H9 (cell line): Measurements from ENCODE around the gene THOC7. TPM values are rescaled to one million over a fixed set of nuclear protein-coding genes. Genes with fewer than 3 reads are reported as not detected.
A peak's percentile ranks its signal among the peaks of the same experiment; 100 is the strongest.

Experiments
- DNase-seq: peaks from one replicate; pipeline ENCODE4 v3.0.0-alpha.2; 2017
- H2AFZ ChIP-seq: one replicate; pipeline ENCODE4 v1.6.1; 2013; ENCODE audit warnings: mild to moderate bottlenecking, low read length, control low read depth, moderate library complexity
- H2AK5ac ChIP-seq: 2 replicates; pipeline ENCODE4 v1.6.1; 2013; ENCODE audit warnings: low read length, control low read depth, mixed read lengths; ENCODE audit not compliant: insufficient read length
- H2BK120ac ChIP-seq: one replicate; pipeline ENCODE4 v1.6.1; 2013; ENCODE audit warnings: low read depth, mild to moderate bottlenecking, low read length, control low read depth, inconsistent platforms; ENCODE audit not compliant: poor library complexity, severe bottlenecking
- H2BK12ac ChIP-seq: 2 replicates; pipeline ENCODE4 v1.6.1; 2013; ENCODE audit warnings: low read length, control low read depth, mixed read lengths, low read depth; ENCODE audit not compliant: insufficient read length
- H2BK15ac ChIP-seq: 2 replicates; pipeline ENCODE4 v1.6.1; 2013; ENCODE audit warnings: low read depth, low read length, control low read depth
- H2BK20ac ChIP-seq: one replicate; pipeline ENCODE4 v1.6.1; 2013; ENCODE audit warnings: low read depth, mild to moderate bottlenecking, low read length, control low read depth, inconsistent platforms; ENCODE audit not compliant: poor library complexity, severe bottlenecking
- H2BK5ac ChIP-seq: 2 replicates; pipeline ENCODE4 v1.6.1; 2013; ENCODE audit warnings: low read length, control low read depth, mixed read lengths; ENCODE audit not compliant: insufficient read length
- H3K14ac ChIP-seq: 2 replicates; pipeline ENCODE4 v1.6.1; 2013; ENCODE audit warnings: low read length, control low read depth; ENCODE audit not compliant: insufficient read depth
- H3K18ac ChIP-seq: 2 replicates; pipeline ENCODE4 v1.6.1; 2013; ENCODE audit warnings: low read depth, mild to moderate bottlenecking, mixed read lengths, low read length, control low read depth; ENCODE audit not compliant: insufficient read length
- H3K23ac ChIP-seq: 2 replicates; pipeline ENCODE4 v1.6.1; 2013; ENCODE audit warnings: low read length, control low read depth, mixed read lengths, low read depth; ENCODE audit not compliant: insufficient read length
- H3K23me2 ChIP-seq: 2 replicates; pipeline ENCODE4 v1.6.1; 2013; ENCODE audit warnings: low read depth, mild to moderate bottlenecking, mixed read lengths, low read length, control low read depth; ENCODE audit not compliant: insufficient read length, poor library complexity, severe bottlenecking
- H3K27ac ChIP-seq: 2 replicates; pipeline ENCODE4 v1.5.1; 2013; ENCODE audit warnings: low read length, control low read depth, mixed read lengths, low read depth; ENCODE audit not compliant: insufficient read length
- H3K27me3 ChIP-seq: 2 replicates; pipeline ENCODE4 v1.6.1; 2013; ENCODE audit warnings: low read length, control low read depth, inconsistent platforms; ENCODE audit not compliant: insufficient read depth
- H3K4ac ChIP-seq: 2 replicates; pipeline ENCODE4 v1.6.1; 2013; ENCODE audit warnings: low read depth, mild to moderate bottlenecking, control low read depth, inconsistent platforms, low read length, moderate library complexity
- H3K4me1 ChIP-seq: 2 replicates; pipeline ENCODE4 v1.6.1; 2013; ENCODE audit warnings: low read length, control low read depth, inconsistent platforms; ENCODE audit not compliant: insufficient read depth
- H3K4me2 ChIP-seq: 2 replicates; pipeline ENCODE4 v1.6.1; 2013; ENCODE audit warnings: low read length, control low read depth, mixed read lengths; ENCODE audit not compliant: insufficient read length, insufficient read depth
- H3K56ac ChIP-seq: 2 replicates; pipeline ENCODE4 v1.6.1; 2013; ENCODE audit warnings: low read depth, mild to moderate bottlenecking, mixed read lengths, low read length, control low read depth; ENCODE audit not compliant: insufficient read length
- H3K79me1 ChIP-seq: 2 replicates; pipeline ENCODE4 v1.6.1; 2013; ENCODE audit warnings: low read depth, mild to moderate bottlenecking, moderate library complexity, low read length, control low read depth, inconsistent platforms; ENCODE audit not compliant: insufficient read depth, poor library complexity, severe bottlenecking
- H3K79me2 ChIP-seq: 2 replicates; pipeline ENCODE4 v1.6.1; 2013; ENCODE audit warnings: low read length, control low read depth, inconsistent platforms; ENCODE audit not compliant: insufficient read depth
- H3K9ac ChIP-seq: 2 replicates; pipeline ENCODE4 v1.6.1; 2013; ENCODE audit warnings: low read length, control low read depth, mixed read lengths; ENCODE audit not compliant: insufficient read length; ENCODE audit errors: extremely low read depth
- H3K9me3 ChIP-seq: one replicate; pipeline ENCODE4 v1.6.1; 2013; ENCODE audit warnings: low read depth, low read length, inconsistent platforms; ENCODE audit not compliant: control insufficient read depth
- H3T11ph ChIP-seq: one replicate; pipeline ENCODE4 v1.6.1; 2013; ENCODE audit warnings: mild to moderate bottlenecking, low read length, control low read depth, inconsistent platforms
- H4K20me1 ChIP-seq: one replicate; pipeline ENCODE4 v1.6.1; 2013; ENCODE audit not compliant: control insufficient read depth, insufficient read length, insufficient read depth
- H4K5ac ChIP-seq: 2 replicates; pipeline ENCODE4 v1.6.1; 2013; ENCODE audit warnings: low read depth, mild to moderate bottlenecking, mixed read lengths, low read length, control low read depth; ENCODE audit not compliant: insufficient read length
- H4K8ac ChIP-seq: replicated peaks from 2 replicates; pipeline ENCODE4 v1.6.1; 2013; ENCODE audit warnings: low read length, control low read depth, mixed read lengths, low read depth; ENCODE audit not compliant: insufficient read length
- H4K91ac ChIP-seq: 2 replicates; pipeline ENCODE4 v1.6.1; 2013; ENCODE audit warnings: low read depth, mild to moderate bottlenecking, moderate library complexity, mixed read lengths, low read length, control low read depth; ENCODE audit not compliant: insufficient read length
- H3K27ac Mint-ChIP-seq, 3 experiments: 2 replicates in 2 of 3; 3 replicates in 1 of 3; pipeline ENCODE4 v1.8.0; 2020 to 2021; ENCODE audit warnings: mixed read lengths in 3 of 3, mild to moderate bottlenecking in 1 of 3, moderate library complexity in 1 of 3
- H3K27me3 Mint-ChIP-seq: 2 replicates; pipeline ENCODE4 v1.8.0; 2021; ENCODE audit warnings: low read depth, mild to moderate bottlenecking, moderate library complexity, mixed read lengths
- H3K36me3 Mint-ChIP-seq, 3 experiments: 2 replicates in 2 of 3; 3 replicates in 1 of 3; pipeline ENCODE4 v1.8.0; 2020 to 2021; ENCODE audit warnings: low read depth in 3 of 3, mixed read lengths in 3 of 3; ENCODE audit not compliant: insufficient read depth in 1 of 3
- H3K4me1 Mint-ChIP-seq, 2 experiments: 2 replicates each; pipeline ENCODE4 v1.8.0; 2020; ENCODE audit warnings: mixed read lengths in 2 of 2
- H3K4me3 Mint-ChIP-seq, 2 experiments: 2 replicates in 1 of 2; 3 replicates in 1 of 2; pipeline ENCODE4 v1.8.0; 2020 to 2021; ENCODE audit warnings: mild to moderate bottlenecking in 2 of 2, mixed read lengths in 2 of 2, moderate library complexity in 1 of 2
- H3K9me3 Mint-ChIP-seq, 2 experiments: 2 replicates in 1 of 2; 3 replicates in 1 of 2; pipeline ENCODE4 v1.8.0; 2020; ENCODE audit warnings: mild to moderate bottlenecking in 2 of 2, mixed read lengths in 2 of 2, moderate library complexity in 1 of 2
- CTCF ChIP-seq: fragments of 200-600 bp; sonication (generic); conservative IDR thresholded peaks from 3 replicates; pipeline ENCODE4 v1.8.0; 2021; ENCODE audit warnings: antibody characterized with exemption, mild to moderate bottlenecking
- WGBS: extraction: QIAGEN DNeasy Blood & Tissue Kit; methylation state at CpG from one replicate; pipeline ENCODE4 v1.1.7; 2013; ENCODE audit warnings: missing lambda C conversion rate, low lambda C conversion rate, mixed read lengths; ENCODE audit not compliant: insufficient read length; ENCODE audit errors: extremely low coverage; 5-methylcytosine and 5-hydroxymethylcytosine counted together
- total RNA-seq: library from RNA; stranded (reverse); gene quantifications from 2 replicates; pipeline ENCODE4 v1.2.1, GENCODE V29; 2021

THOC7 gene
- total RNA-seq, 1 experiment from 2014 or later, result 63.3 TPM

GRCh38 chr3:63849175-63849574, 14.4 kb downstream of the THOC7 start:
- no peaks in the 10 kb centered on the region for H3K27me3 Mint-ChIP-seq
- H3K4ac ChIP-seq, result no peak overlapping the region
- H4K8ac ChIP-seq, result no peak overlapping the region
- H3K23me2 ChIP-seq, result no peaks in the 10 kb centered on the region
- no peak overlapping the region for H4K91ac ChIP-seq
- no peak overlapping the region for H3K14ac ChIP-seq
- H3K4me3 Mint-ChIP-seq, result no peak overlapping the region
- no peak overlapping the region for H3K27ac Mint-ChIP-seq
- peaks cover 4% of the 10 kb centered on the region; the same call in 1 of the 2 replicates for H3K4me1 ChIP-seq
- no peak overlapping the region for H2AK5ac ChIP-seq
- H3K56ac ChIP-seq, result no peak overlapping the region
- no peaks in the 10 kb centered on the region for H4K20me1 ChIP-seq
- no peak overlapping the region for H2AFZ ChIP-seq
- no peaks in the 10 kb centered on the region for H3K9me3 Mint-ChIP-seq
- H2BK20ac ChIP-seq, result no peak overlapping the region
- peaks cover 2% of the 10 kb centered on the region; the same call in 1 of the 2 replicates for H3K79me2 ChIP-seq
- H2BK120ac ChIP-seq, result no peak overlapping the region
- H3K9me3 ChIP-seq, result no peaks in the 10 kb centered on the region
- H3K79me1 ChIP-seq, result no peaks in the 10 kb centered on the region
- H3K23ac ChIP-seq, result no peak overlapping the region
- H3K18ac ChIP-seq, result no peak overlapping the region
- H2BK5ac ChIP-seq, result no peak overlapping the region
- no peaks in the 10 kb centered on the region for H3K27me3 ChIP-seq
- H2BK12ac ChIP-seq, result no peak overlapping the region
- H3K36me3 Mint-ChIP-seq, result no peaks in the 10 kb centered on the region; a peak in 2 of 7 replicates
- peak; percentile 43; the same call in 2 of the 3 replicates for TF ChIP-seq CTCF
- no peak for DNase-seq
- H4K5ac ChIP-seq, result no peak overlapping the region
- H3K4me2 ChIP-seq, result no peak overlapping the region
- no peak overlapping the region for H3T11ph ChIP-seq
- no peak overlapping the region for H3K9ac ChIP-seq
- peaks cover 31 to 40% of the 10 kb centered on the region in 2 experiments for H3K4me1 Mint-ChIP-seq
- WGBS, result no CpG with 5 or more reads among the region's 4 CpGs
- no peak overlapping the region for H2BK15ac ChIP-seq
- H3K27ac ChIP-seq, result no peak overlapping the region
